T-helper 2 cell (primary cell): ENCODE data around the gene LIPJ.

Source experiments
- DNase-seq, 5 experiments: peaks; one replicate each; pipeline versions ENCODE4 v3.0.0 to v3.0.0-alpha.2; 2012 to 2022

LIPJ gene

GRCh38 chr10:88598055-88598454, 11.5 kb downstream of the LIPJ start:
- DNase-seq, result no peak

- no peak for DNase-seq
Observed at GRCh38 chr10:88608052-88608732, 21.6 kb downstream of the LIPJ start.

- no peak for DNase-seq
Observed at GRCh38 chr10:88608780-88609179, 22.2 kb downstream of the LIPJ start.

DNA sequence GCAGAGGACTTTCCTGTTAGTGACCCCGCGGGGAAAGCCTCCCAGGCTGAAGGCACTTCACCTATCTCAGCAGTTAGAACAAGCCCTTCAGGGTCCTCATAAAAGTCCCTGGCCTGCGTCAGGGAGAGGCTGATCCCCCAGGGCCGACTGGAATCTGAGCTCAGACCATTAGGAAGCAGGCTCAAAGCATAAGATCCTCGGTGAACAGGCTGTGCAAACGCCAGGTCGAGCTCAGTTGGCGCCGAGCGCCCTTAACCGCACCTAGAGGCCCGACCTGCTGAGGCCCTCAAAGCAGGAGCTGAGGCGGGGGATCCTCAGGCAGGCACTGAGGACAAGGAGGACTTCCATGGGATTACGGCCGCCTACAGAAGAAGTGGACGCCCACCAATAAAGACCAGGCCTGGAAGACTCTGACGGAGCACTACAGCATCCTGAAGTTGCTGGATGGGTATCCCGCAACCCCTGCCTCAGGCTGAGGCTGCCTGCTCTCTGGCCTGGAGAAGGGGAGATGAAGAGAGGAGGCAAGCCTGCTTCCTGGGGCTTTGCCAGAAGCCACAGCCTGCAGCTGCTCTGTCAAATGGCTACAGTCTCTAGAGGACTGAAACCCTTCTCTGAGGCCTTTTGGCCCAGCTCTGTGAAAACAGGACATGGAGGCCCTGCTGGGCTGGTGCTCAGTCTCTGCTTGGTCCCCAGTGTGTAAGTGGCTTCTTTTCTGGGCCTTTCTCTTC, 29.9 kb downstream of the LIPJ start:
- no peak for DNase-seq

- DNase-seq, result no peak
Observed at GRCh38 chr10:88617772-88618300, 31.3 kb downstream of the LIPJ start.

DNA sequence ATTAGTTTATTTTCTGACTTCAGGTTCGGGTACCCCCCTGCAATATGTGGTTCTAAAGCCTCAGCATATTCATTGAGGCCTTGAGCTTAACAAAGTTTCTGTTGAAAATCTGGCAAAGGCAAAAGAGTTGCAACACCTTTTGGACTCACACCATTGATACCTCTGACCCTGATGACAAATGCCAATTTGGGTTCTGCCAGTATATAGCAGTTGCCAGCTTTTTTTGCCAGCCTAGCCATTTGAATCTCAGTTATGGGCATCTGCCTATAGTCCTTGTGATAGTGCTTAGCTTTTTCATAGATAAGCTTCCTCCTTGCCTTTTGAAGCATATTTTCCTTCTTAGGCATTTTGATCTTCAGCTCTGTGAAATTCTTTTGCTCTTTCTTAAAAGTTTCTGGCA, 31.9 kb downstream of the LIPJ start:
- DNase-seq, result no peak

DNA sequence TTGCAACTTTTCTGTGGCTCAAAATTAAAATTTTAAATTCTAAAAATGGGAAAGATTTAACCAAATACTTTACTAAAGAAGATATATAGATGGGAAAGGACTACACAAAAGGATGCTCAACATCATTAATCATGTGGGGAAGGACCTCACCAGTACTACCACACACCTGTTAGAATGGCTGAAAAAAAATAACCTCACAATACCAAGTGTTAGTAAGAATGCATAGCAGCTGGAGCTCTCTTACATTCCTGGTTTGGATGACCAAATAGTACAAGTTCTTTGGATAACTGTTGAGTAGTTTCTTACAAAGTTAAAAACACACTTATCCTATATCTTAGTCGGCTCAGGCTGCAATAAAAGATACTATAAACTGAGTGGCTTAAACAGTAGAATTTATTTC, 33.9 kb downstream of the LIPJ start:
- DNase-seq, result no peak

DNA sequence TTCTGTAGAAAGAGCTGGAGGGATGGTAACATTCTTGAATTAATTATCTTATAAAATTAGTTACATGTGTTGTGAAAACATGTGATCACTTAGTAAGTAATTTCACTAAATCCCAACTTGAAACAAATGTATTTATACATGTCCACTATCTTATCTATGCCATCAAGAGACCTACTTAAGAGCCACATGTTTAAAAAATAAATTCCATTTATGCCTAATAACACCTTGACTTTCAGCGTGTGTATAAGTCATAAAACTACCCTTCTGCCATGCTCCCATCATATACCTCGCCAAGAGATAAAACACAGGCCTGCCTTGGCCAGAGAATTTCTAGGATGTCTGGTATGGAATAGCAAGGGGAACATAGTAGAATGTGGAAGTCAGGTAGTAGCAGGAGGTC, 37.3 kb downstream of the LIPJ start:
- no peak for DNase-seq

DNA sequence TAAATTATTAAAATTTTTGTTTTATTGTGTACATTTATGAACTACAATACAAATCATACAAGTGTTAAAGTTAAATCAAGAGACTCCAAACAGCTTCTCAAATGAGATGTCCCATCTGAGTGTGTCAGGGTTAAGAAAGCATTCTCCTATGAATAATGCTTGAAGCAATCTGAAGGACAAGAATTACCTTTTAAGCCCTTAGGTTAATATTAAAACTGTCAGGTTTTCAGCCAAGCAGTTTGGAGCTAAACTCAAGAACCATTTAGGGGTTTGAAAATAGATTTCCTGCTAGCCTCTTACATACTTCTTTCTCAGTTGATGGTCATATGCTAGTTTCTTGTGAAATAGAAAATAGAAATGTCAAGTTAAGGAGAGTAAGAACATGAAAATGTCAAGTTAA, 38.3 kb downstream of the LIPJ start:
- no peak for DNase-seq

DNA sequence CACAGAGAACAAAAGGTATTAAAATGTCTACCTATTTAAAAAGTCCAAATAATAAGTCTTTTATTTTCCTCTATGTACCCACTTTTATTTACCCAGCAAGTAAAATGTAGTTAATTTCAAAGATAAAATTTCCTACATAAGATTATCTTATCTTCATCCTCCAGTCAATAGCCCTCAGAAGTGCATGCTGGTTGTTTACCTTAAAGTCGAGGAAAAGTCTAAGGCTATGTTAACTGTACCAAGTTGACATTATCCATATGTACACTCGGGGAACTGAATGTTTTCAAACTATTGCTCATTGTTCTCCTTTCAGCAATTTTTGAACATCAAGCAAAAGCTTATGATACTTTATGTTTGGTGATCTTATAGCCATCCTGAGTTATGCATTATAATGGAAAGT, 53.6 kb downstream of the LIPJ start:
- no peak for DNase-seq

DNA sequence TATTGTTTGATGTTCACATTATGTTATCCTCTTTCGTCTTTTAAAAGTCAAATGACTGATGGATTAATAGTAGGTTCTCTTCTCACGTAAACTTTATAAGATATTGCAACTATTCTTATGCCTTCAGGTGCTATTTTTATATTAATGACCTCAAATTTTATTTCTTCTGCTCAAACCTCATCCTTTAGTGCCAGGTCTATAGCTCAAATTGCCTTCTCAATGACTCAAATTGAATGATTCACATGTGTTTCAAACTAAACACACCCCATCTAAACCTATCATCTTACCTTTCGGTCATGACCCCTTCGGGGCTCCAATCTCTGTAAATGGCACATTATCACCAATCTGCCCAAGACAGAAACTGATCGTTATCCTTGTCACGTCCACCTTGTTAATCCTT, 55.6 kb downstream of the LIPJ start:
- no peak for DNase-seq

DNA sequence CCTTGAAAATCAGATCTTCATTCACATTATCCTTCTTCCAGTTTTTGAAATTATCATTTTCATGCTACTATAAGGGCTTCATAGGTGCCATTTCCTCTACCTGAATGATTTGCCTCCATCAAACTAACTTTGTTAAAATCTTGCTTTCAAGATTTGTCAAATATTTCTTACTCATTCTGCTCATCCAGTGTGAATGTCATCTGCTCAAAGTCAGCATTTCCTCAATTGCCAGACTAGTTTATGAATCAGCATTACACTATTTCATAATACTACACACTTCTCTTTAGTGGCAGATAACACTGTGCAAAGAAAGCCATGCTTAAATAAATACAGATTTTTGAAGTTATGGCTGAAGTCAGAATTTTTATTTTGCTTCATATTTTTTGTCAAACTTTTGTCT, 56.4 kb downstream of the LIPJ start:
- DNase-seq, result no peak

- no peak for DNase-seq
Observed at GRCh38 chr10:88647061-88647615, 60.6 kb downstream of the LIPJ start.

GRCh38 chr10:88651101-88651551, 64.6 kb downstream of the LIPJ start:
- no peak for DNase-seq

- DNase-seq, result no peak
Observed at GRCh38 chr10:88652616-88653015, 66.1 kb downstream of the LIPJ start.
